ENCODE data around the gene TDRD3.
"Not testable (repeated sequence)": the region's sequence is repeated elsewhere in the genome, so short reads cannot be mapped to it uniquely, and the experiment has no call there.

TDRD3 gene

GRCh38 chr13:60398907-60399589 is 2.0 kb downstream of the TDRD3 start:
- DNase-seq (ENCODE audit: low spot score): peak; percentile 8

GRCh38 chr13:60402022-60402421 is 5.0 kb downstream of the TDRD3 start:
- DNase-seq (ENCODE audit: low spot score): peak; percentile 22

- no peak for DNase-seq (ENCODE audit: low spot score)
These were observed 10.1 kb downstream of the TDRD3 start for GRCh38 chr13:60407095-60407494.

- DNase-seq (ENCODE audit: low spot score): not testable (repeated sequence)
These were observed 10.8 kb downstream of the TDRD3 start for GRCh38 chr13:60407852-60408251.

- DNase-seq (ENCODE audit: low spot score): not testable (repeated sequence)
These were observed 12.7 kb downstream of the TDRD3 start for GRCh38 chr13:60409574-60410292.

- no peak for DNase-seq (ENCODE audit: low spot score)
These were observed 13.3 kb downstream of the TDRD3 start for GRCh38 chr13:60410299-60410698.

GRCh38 chr13:60411464-60411863 is 14.4 kb downstream of the TDRD3 start:
- DNase-seq (ENCODE audit: low spot score): no peak

- DNase-seq (ENCODE audit: low spot score): no peak
These were observed 15.0 kb downstream of the TDRD3 start for GRCh38 chr13:60411983-60412382.

GRCh38 chr13:60412909-60413616 is 16.0 kb downstream of the TDRD3 start:
- DNase-seq (ENCODE audit: low spot score): no peak

- DNase-seq (ENCODE audit: low spot score): no peak
These were observed 17.2 kb downstream of the TDRD3 start for GRCh38 chr13:60414177-60414576.

- DNase-seq (ENCODE audit: low spot score): no peak
These were observed 20.7 kb downstream of the TDRD3 start for GRCh38 chr13:60417734-60418133.

- no peak for DNase-seq (ENCODE audit: low spot score)
These were observed 21.9 kb downstream of the TDRD3 start for GRCh38 chr13:60418954-60419353.

- no peak for DNase-seq (ENCODE audit: low spot score)
These were observed 28.3 kb downstream of the TDRD3 start for GRCh38 chr13:60425332-60425731.

- no peak for DNase-seq (ENCODE audit: low spot score)
These were observed 29.1 kb downstream of the TDRD3 start for GRCh38 chr13:60426075-60426474.

GRCh38 chr13:60427285-60427684 is 30.3 kb downstream of the TDRD3 start:
- DNase-seq (ENCODE audit: low spot score): no peak

- peak; percentile 77 for DNase-seq (ENCODE audit: low spot score)
These were observed 34.2 kb downstream of the TDRD3 start for GRCh38 chr13:60431108-60431700.

- no peak for DNase-seq (ENCODE audit: low spot score)
These were observed 36.5 kb downstream of the TDRD3 start for GRCh38 chr13:60433505-60433904.

- no peak for DNase-seq (ENCODE audit: low spot score)
These were observed 38.8 kb downstream of the TDRD3 start for GRCh38 chr13:60435762-60436374.

- DNase-seq (ENCODE audit: low spot score): no peak
These were observed 42.2 kb downstream of the TDRD3 start for GRCh38 chr13:60439201-60439600.

- no peak for DNase-seq (ENCODE audit: low spot score)
These were observed 44.7 kb downstream of the TDRD3 start for GRCh38 chr13:60441761-60442160.

GRCh38 chr13:60448907-60449510 is 52.0 kb downstream of the TDRD3 start:
- peak; percentile 31 for DNase-seq (ENCODE audit: low spot score)

GRCh38 chr13:60453490-60453889 is 56.5 kb downstream of the TDRD3 start:
- no peak for DNase-seq (ENCODE audit: low spot score)

Measured in SW480 (cell line).